Right cardiac atrium (tissue), 5 donors: Measurements from ENCODE around the gene DYNC1I1. TPM values are rescaled to one million over a fixed set of nuclear protein-coding genes. Genes with fewer than 3 reads are reported as not detected.

ENCODE experiments used
- ATAC-seq, 2 donors: fragments of 200-7000 bp; cut with Tn5 transposase; one replicate each; pipeline versions ENCODE4 v1.8.0 to v1.9.1; 2020; ENCODE audit warnings: moderate library complexity in 2 of 2, mild to moderate bottlenecking in 1 of 2
- DNase-seq, 3 donors: peaks; one replicate each; pipeline ENCODE4 v3.0.0-alpha.2; 2020
- H3K27ac ChIP-seq: one replicate; pipeline ENCODE4 v1.5.1; 2013; ENCODE audit warnings: mild to moderate bottlenecking, low read length, control low read depth, moderate library complexity
- H3K27me3 ChIP-seq: one replicate; pipeline ENCODE4 v1.6.1; 2013; ENCODE audit not compliant: control insufficient read depth, insufficient read depth
- H3K4me1 ChIP-seq: one replicate; pipeline ENCODE4 v1.6.1; 2013; ENCODE audit warnings: low read length; ENCODE audit not compliant: control insufficient read depth, insufficient read depth
- H3K4me3 ChIP-seq: one replicate; pipeline ENCODE4 v1.5.1; 2013; ENCODE audit warnings: low read length, control low read depth
- H3K9me3 ChIP-seq: one replicate; pipeline ENCODE4 v1.6.1; 2013; ENCODE audit warnings: low read length; ENCODE audit not compliant: control insufficient read depth
- WGBS: extraction: QIAGEN DNeasy Blood & Tissue Kit; methylation state at CpG from one replicate; pipeline ENCODE4 v1.1.7; 2013; 5-methylcytosine and 5-hydroxymethylcytosine counted together
- intact Hi-C, 4 donors: fragments of 100-400 bp; cut with DNase I; formaldehyde crosslinking; loops; one replicate each; pipeline versions ENCODE4 v1.11.0 to v1.14.0; 2022 to 2023
- polyA plus RNA-seq: library from polyadenylated mRNA; stranded (reverse); fragments of 200-250 nt; gene quantifications from one replicate; pipeline ENCODE4 v1.2.3, GENCODE V29; 2013
- total RNA-seq, 4 donors: library from RNA; stranded (reverse); fragmentation: NEBNext Ultra II Directional; extraction: Animal tissue kit (Norgen Biotek cat#: 25700); gene quantifications; one replicate each; pipeline ENCODE4 v1.2.1, GENCODE V29; 2021
- donor health status: healthy with polysubstance abuse.
- donor health status: DM: no; HTN: yes; CAD: no.
- donor health status: DM: no; HTN: no; CAD: no.
- donor health status: DM: no; HTN: yes; CAD: no; lungs with severe emphysema.
- donor health status: DM: yes; HTN: yes; CAD: no.

The DYNC1I1 gene
- total and polyA plus RNA-seq, 5 donors: 11.0 to 29.8 (median 20.5) TPM

DNA sequence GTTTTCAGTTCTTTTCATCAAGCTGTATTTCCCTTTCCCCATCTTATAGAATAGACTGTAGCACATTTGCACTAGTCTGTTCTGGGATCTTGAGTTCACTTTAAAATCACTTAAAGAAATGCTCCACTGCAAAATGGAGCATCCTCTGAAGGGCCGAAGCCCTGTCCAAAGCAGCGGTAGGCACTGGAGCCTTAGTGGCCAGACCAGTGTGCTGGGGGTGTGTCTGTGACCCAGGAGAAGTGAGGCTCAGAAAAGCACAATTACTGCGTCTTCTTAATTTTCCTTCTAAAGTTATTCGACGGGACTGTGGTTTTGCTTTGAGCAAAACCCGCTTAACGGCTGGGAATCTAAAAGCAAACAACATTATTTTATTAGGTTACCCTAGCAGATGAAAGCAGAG, 343.8 kb downstream of the DYNC1I1 start:
- no peak for DNase-seq
- no peak for ATAC-seq
- Histone ChIP-seq H3K9me3 (no peaks in the 10 kb centered on the region), H3K4me1 (no peaks in the 10 kb centered on the region), H3K27me3 (no peaks in the 10 kb centered on the region), H3K27ac (no peak overlapping the region), H3K4me3 (no peak overlapping the region)
- intact Hi-C loops: no loop called here
- 93% methylated on average over 7 of the region's 7 CpGs for WGBS

DNA sequence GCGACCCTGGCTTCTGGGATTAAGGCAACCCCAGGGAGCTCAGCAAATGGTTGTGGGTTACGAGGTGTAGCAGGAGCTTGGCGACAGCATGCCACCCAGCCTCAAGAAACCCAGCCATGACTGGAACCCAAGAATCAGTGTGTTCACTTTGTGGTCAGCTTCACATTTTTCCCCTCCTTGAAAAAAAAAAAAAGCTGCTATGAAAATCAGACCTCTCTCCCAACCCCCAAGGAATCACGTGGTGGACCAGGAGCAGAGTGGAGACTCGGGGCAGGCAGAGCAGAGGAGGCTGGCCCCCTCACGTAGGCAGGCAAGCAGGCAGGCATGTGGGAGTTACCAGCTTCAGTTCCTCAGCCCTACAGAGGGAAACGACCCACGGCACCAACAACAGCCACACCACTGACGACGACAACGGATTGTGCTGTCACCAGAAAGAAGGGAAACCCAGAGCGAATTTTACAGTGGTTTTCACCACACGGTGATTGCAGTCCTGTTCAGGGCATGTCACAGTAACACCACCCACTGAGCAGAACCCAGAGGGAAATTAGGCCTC, 346.2 kb downstream of the DYNC1I1 start:
- Histone ChIP-seq H3K27me3 (no peaks in the 10 kb centered on the region), H3K27ac (no peak overlapping the region), H3K9me3 (no peaks in the 10 kb centered on the region), H3K4me1 (no peaks in the 10 kb centered on the region), H3K4me3 (no peak overlapping the region)
- WGBS: 67% methylated on average over 13 of the region's 13 CpGs
- intact Hi-C loops: no loop called here
- DNase-seq (peak in 1 of 3 donors; percentile 42), ATAC-seq (peak in 1 of 2 donors; percentile 41)

DNA sequence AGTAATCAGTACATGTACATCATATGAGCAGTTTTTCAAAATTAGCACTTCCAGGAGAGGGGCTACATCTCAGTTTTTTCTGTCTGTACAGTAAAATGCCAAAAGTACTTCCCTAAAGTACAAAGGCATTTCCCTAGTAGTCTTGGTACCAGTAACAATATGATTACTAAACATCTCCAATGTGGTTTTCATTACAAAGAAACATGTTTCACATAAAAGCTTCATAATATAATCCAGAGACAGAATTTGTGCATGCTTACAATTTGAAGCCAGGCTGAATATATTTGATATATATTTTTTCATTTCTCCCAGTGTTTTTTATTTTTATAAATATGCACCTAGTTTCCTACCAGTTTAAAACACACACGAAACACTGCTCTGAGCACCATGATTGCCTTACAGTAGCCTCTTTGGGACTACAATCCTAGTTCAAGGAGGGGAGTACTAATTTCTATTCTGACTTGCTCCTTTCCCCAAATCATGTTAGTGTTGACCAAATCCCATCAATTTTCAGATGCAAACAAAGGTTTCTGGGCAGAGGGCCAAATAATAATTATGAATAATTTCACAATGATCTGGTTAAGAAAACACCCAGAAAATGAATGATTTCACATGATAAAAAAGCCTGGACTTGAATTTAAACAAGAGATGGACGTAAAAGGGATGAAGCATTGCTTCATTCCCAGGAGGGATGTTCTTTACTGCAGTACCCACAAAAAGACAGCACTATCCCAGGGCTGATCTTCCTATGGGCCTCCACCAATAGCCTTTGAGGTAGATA, 348.3 kb downstream of the DYNC1I1 start:
- no peak for DNase-seq
- WGBS: 79% methylated on average over 2 of the region's 2 CpGs
- Histone ChIP-seq H3K4me1 (no peaks in the 10 kb centered on the region), H3K9me3 (no peaks in the 10 kb centered on the region), H3K4me3 (no peak overlapping the region), H3K27me3 (no peaks in the 10 kb centered on the region), H3K27ac (no peak overlapping the region)
- no peak for ATAC-seq
- intact Hi-C loops: no loop called here

DNA sequence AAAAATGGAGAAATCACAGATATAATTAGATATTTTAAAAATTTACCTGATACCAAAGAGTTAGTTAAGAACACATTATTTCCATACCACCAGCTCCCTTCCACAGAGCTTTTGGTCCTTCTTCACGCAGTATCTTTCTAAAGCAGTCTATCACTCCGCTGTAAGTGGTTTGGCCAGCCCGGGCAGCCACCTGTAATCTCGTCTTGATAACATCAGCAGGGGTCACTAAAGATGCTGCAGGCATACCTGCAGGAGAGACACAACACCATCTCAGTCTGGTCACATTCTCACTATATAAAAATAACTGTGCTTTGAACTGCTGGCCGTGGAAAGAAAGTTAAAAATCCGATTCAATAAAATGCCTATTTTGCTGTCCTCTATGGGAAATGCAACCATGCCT, 349.4 kb downstream of the DYNC1I1 start:
- Histone ChIP-seq H3K27ac (no peak overlapping the region), H3K9me3 (no peaks in the 10 kb centered on the region), H3K4me1 (no peaks in the 10 kb centered on the region), H3K27me3 (no peaks in the 10 kb centered on the region), H3K4me3 (no peak overlapping the region)
- ATAC-seq: no peak
- intact Hi-C loops: no loop called here
- 81% methylated on average over 6 of the region's 6 CpGs for WGBS
- no peak for DNase-seq

DNA sequence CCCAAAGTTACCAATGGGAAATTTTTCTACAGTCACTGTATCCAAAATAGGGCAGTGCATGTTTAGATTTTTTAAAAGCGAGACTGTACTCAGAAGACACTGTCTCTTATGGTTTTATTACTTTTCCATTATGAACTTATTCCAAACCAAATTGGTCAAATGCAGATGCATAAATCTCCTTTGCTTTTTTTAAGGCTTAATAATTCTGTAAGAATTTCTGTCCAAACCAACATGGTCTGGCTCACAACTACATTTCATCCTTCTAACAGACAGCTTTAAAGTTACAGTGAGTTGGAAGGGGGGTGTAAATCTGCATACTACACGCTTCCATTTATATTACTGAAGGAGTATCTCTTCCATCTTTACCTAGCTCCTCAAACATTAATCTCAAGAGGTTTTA, 350.4 kb downstream of the DYNC1I1 start:
- Histone ChIP-seq H3K4me1 (no peaks in the 10 kb centered on the region), H3K9me3 (no peaks in the 10 kb centered on the region), H3K27me3 (no peaks in the 10 kb centered on the region), H3K4me3 (no peak overlapping the region), H3K27ac (no peak overlapping the region)
- no peak for DNase-seq
- intact Hi-C loops: no loop called here
- 97% methylated on average over 2 of the region's 2 CpGs for WGBS
- ATAC-seq: no peak

DNA sequence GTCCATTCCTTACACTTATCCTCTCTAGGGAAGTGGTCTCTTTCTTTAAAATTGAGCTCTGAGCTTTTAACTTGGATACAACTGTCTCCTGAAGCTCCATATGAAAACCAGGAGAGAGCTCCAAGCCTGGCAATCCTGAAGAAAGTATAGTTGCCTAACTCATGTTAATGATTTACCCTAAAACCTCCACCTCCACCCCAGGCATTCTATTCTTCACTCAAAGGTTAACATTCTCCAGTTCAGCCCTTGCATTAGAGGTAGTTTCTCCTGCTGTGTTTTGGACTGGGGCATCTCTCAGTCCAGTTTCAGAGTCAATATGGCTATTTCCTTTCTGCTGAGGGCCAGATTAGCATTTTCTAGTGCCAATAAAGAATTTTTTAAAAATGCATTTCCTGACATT, 354.0 kb downstream of the DYNC1I1 start:
- DNase-seq (no peak), ATAC-seq (no peak)
- Histone ChIP-seq H3K27ac (no peak overlapping the region), H3K27me3 (no peaks in the 10 kb centered on the region), H3K4me3 (no peak overlapping the region), H3K4me1 (no peaks in the 10 kb centered on the region), H3K9me3 (no peaks in the 10 kb centered on the region)
- intact Hi-C loops: no loop called here

DNA sequence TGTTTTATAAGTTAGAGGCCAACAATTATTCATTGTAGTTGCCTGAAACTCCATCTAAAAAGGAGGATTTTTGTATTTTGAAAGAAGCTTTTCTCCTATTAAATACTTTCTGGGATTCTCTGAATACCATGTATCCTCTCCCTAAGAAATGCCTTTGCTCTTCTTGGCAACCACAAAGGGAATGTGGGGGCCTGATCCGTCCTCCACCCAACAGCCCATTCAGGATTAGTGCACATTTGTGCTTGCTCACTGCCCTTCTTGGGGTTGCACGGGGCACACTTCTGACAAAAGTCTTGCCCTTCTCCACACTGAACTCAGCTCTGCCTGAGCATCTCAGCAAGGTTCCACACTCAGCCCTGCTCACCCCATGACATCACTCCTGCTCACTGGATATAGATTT, 355.4 kb downstream of the DYNC1I1 start:
- intact Hi-C loops: no loop called here
- Histone ChIP-seq H3K4me1 (no peaks in the 10 kb centered on the region), H3K27me3 (no peaks in the 10 kb centered on the region), H3K4me3 (no peak overlapping the region), H3K9me3 (no peaks in the 10 kb centered on the region), H3K27ac (no peak overlapping the region)
- 88% methylated on average over 2 of the region's 2 CpGs for WGBS
- DNase-seq: no peak
- no peak for ATAC-seq

DNA sequence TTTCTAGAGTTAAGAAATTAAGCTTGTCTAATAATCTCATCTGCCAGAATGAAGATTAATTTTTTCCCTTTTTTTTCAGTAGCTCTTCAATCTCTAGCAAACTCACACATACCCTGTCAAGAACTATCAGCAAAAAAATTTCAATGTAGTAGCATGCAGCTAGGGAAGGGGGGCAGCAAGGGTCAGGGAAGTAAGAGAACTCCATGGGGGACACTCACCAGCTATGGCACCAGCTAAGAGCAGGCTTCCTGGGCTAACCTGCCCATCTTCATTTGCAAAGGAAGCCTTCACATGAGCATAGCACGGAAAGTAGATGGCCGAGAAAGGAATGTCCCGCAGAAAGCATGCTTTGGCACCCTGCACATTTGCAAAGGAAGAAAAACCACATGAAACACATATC, 359.2 kb downstream of the DYNC1I1 start:
- intact Hi-C loops: no loop called here

DNA sequence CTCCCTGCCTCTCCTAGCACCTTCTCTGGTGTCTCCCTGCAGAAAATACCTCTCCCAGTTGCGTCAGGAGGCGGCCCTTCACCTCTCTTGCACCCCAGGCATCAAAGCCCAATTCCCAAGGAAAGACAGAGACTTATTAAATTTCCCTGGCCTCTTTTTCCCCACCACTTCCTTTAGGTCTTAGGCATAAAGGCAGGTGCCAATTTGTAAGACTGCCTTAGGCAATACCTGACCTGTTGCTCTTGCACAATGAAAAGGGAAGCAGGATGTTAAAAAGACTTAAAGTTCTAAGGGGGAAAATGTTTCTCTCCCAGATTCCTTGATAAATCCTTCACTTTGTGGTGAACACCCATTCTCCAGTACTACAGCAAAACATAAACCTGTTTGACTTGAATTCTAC, 362.9 kb downstream of the DYNC1I1 start:
- 99% methylated on average over 2 of the region's 2 CpGs for WGBS
- no peaks in the 10 kb centered on the region for H3K27me3 ChIP-seq
- H3K9me3 ChIP-seq: no peaks in the 10 kb centered on the region
- no peak for DNase-seq
- H3K27ac ChIP-seq: no peak overlapping the region
- intact Hi-C loops: no loop called here
- no peak for ATAC-seq
- H3K4me3 ChIP-seq: no peak overlapping the region
- no peaks in the 10 kb centered on the region for H3K4me1 ChIP-seq

More for the DNA sequence above, 359.2 kb downstream of the DYNC1I1 start:
- no peak for DNase-seq
- Histone ChIP-seq H3K9me3 (no peaks in the 10 kb centered on the region), H3K27ac (no peak overlapping the region), H3K27me3 (no peaks in the 10 kb centered on the region), H3K4me1 (no peaks in the 10 kb centered on the region), H3K4me3 (no peak overlapping the region)
- 93% methylated on average over 3 of the region's 3 CpGs for WGBS
- ATAC-seq: no peak

DNA sequence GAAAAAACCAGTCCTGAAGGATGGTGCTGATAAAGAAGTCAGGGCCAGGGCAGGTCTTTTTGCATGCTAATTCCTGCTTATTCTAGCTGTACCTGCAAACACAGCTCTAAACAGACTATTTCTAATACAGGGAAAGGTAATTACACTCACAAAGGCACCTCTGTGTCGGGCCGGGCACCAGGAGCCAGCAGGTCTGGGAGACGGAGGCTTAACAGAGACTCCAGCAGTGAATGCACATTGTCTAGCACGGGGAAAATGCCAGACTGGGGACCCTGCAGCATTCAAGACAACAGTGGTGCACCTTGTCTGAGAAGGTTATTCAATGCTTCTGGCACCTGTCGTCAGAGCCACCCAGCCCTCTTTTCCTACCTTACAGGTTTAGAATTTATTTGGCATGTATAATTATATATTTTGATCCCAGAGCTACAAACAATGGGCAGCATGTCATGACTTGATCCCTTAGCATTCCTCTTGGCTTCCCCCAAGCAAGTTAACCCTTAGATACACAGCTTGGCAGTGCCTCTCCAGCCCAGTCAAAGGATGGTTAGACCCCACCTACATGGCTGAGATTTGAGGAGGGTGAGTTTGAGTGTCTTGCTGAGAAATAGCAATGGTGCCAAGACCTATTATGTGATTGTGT, 364.4 kb downstream of the DYNC1I1 start:
- Histone ChIP-seq H3K4me3 (no peak overlapping the region), H3K27ac (no peak overlapping the region), H3K9me3 (no peaks in the 10 kb centered on the region), H3K4me1 (no peaks in the 10 kb centered on the region), H3K27me3 (no peaks in the 10 kb centered on the region)
- intact Hi-C loops: no loop called here
- 98% methylated on average over 5 of the region's 5 CpGs for WGBS
- ATAC-seq (no peak), DNase-seq (no peak)

DNA sequence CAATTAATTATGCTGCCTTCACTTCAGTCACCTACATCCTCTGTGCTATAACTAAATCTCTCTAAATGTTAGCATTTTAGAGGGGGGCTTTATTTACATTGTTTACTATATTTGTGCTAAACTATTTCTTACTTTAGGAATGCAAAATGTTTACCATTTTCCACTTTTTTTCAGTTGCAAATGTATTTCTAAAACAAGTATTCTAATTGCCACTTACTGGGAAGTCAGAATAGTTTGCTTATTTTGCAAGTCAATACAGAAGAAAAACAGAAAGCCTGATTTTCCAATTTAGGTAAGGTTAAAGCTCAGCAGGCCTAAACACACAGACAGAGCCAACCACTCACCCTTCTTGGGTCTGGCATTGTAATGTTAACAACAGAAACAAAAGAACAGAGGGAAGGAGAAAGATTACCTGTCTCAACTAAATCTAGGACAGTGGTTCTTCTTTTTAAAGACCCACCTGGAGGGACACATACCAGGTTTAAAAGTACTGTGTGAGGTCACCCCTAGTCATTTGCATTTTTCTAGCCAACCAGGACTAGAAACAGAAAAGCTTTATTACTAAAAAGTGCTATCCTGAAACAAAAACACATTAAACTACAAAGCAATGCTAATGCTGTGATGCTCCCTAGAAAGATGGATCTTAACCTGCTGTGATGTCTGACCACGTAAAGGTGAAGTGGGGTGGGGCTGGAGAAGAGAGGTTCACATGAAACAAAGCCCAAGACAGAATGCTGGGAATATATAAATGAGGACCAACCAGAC, 371.3 kb downstream of the DYNC1I1 start:
- no peak for DNase-seq
- ATAC-seq: no peak
- Histone ChIP-seq H3K4me3 (no peak overlapping the region), H3K4me1 (no peaks in the 10 kb centered on the region), H3K27me3 (no peaks in the 10 kb centered on the region), H3K9me3 (no peaks in the 10 kb centered on the region), H3K27ac (no peak overlapping the region)
- intact Hi-C loops: no loop called here
- WGBS: 92% methylated on average over 1 of the region's 1 CpG
